COR-L47 (cell line): Measurements from ENCODE around the gene LIF.
"Not testable (repeated sequence)": the region's sequence is repeated elsewhere in the genome, so short reads cannot be mapped to it uniquely, and the experiment has no call there.

Experiments
- DNase-seq: peaks from one replicate; lab custom pipeline; 2025; lab: John Stamatoyannopoulos, UW

The LIF gene

GRCh38 chr22:30224161-30224857 lies 22.2 kb downstream of the LIF start:
- DNase-seq = no peak

- no peak for DNase-seq
Measured at GRCh38 chr22:30223303-30223702, 23.3 kb downstream of the LIF start.

GRCh38 chr22:30222321-30222720 lies 24.2 kb downstream of the LIF start:
- no peak for DNase-seq

- no peak for DNase-seq
Measured at GRCh38 chr22:30221121-30221992, 25.2 kb downstream of the LIF start.

- no peak for DNase-seq
Measured at GRCh38 chr22:30220338-30221012, 26.1 kb downstream of the LIF start.

GRCh38 chr22:30219668-30220278 lies 26.8 kb downstream of the LIF start:
- DNase-seq = no peak

GRCh38 chr22:30219049-30219654 lies 27.4 kb downstream of the LIF start:
- no peak for DNase-seq

GRCh38 chr22:30217698-30218560 lies 28.6 kb downstream of the LIF start:
- DNase-seq = no peak

- DNase-seq = no peak
Measured at GRCh38 chr22:30216710-30217109, 29.8 kb downstream of the LIF start.

- not testable (repeated sequence) for DNase-seq
Measured at GRCh38 chr22:30216272-30216671, 30.3 kb downstream of the LIF start.

GRCh38 chr22:30214703-30215407 lies 31.7 kb downstream of the LIF start:
- peak; percentile 51 for DNase-seq

GRCh38 chr22:30212996-30213441 lies 33.5 kb downstream of the LIF start:
- no peak for DNase-seq

- DNase-seq = no peak
Measured at GRCh38 chr22:30212363-30212995, 34.1 kb downstream of the LIF start.

- DNase-seq = no peak
Measured at GRCh38 chr22:30211124-30211820, 35.3 kb downstream of the LIF start.

- DNase-seq = no peak
Measured at GRCh38 chr22:30210235-30210909, 36.2 kb downstream of the LIF start.

- DNase-seq = no peak
Measured at GRCh38 chr22:30209642-30210041, 36.9 kb downstream of the LIF start.

GRCh38 chr22:30208631-30209603 lies 37.6 kb downstream of the LIF start:
- DNase-seq = no peak
